ENCODE data around the gene KIF5A. TPM values are rescaled to one million over a fixed set of nuclear protein-coding genes. Genes with fewer than 3 reads are reported as not detected.

KIF5A gene
- total RNA-seq, 6 experiments from 2014 or later: 0.02 TPM; not detected in 5

- H3K4me3 ChIP-seq: no peak overlapping the region
- H3K27ac ChIP-seq: no peak overlapping the region
- intact Hi-C loops (cut with DNase I): no loop called here
- no peaks in the 10 kb centered on the region for H3K36me3 ChIP-seq
- ATAC-seq: no peak
- H3K27me3 ChIP-seq: peaks cover 0 to 8% of the 10 kb centered on the region in 2 donors
- H3K9me3 ChIP-seq: no peaks in the 10 kb centered on the region
- WGBS (ENCODE audit: insufficient coverage, low coverage, low lambda C conversion rate, missing lambda C conversion rate): 73% methylated on average over 6 of the region's 10 CpGs
- DNase-seq: no peak
- no peak for TF ChIP-seq POLR2A (IDR thresholded peaks at IDR 0.05)
- TF ChIP-seq CTCF (IDR thresholded peaks at IDR 0.05): no peak
- H3K4me1 ChIP-seq: peaks cover 0 to 12% (median 0%) of the 10 kb centered on the region in 4 donors
Measured at GRCh38 chr12:57612711-57613426, 63.0 kb downstream of the KIF5A start.

GRCh38 chr12:57613427-57614109, 63.7 kb downstream of the KIF5A start:
- peaks cover 0 to 12% (median 0%) of the 10 kb centered on the region in 4 donors for H3K4me1 ChIP-seq
- ATAC-seq (no peak), DNase-seq (no peak)
- peaks cover 0 to 8% of the 10 kb centered on the region in 2 donors for H3K27me3 ChIP-seq
- TF ChIP-seq POLR2A (IDR thresholded peaks at IDR 0.05) (no peak), CTCF (IDR thresholded peaks at IDR 0.05) (no peak)
- H3K27ac ChIP-seq: no peak overlapping the region
- no peaks in the 10 kb centered on the region for H3K36me3 ChIP-seq
- WGBS (ENCODE audit: insufficient coverage, low coverage, low lambda C conversion rate, missing lambda C conversion rate): 79% methylated on average over 7 of the region's 10 CpGs
- intact Hi-C loops (cut with DNase I): no loop called here
- no peak overlapping the region for H3K4me3 ChIP-seq
- no peaks in the 10 kb centered on the region for H3K9me3 ChIP-seq

- H3K4me1 ChIP-seq: peaks cover 0 to 12% (median 0%) of the 10 kb centered on the region in 4 donors
- no peak for ATAC-seq
Measured at GRCh38 chr12:57614178-57614947, 64.5 kb downstream of the KIF5A start.

More at GRCh38 chr12:57614178-57614947, 64.5 kb downstream of the KIF5A start:
- Histone ChIP-seq H3K27me3 (peaks cover 0 to 10% of the 10 kb centered on the region in 2 donors), H3K36me3 (no peaks in the 10 kb centered on the region), H3K4me3 (no peak overlapping the region), H3K27ac (no peak overlapping the region), H3K9me3 (no peaks in the 10 kb centered on the region)
- TF ChIP-seq POLR2A (IDR thresholded peaks at IDR 0.05) (no peak), CTCF (IDR thresholded peaks at IDR 0.05) (no peak)
- DNase-seq: no peak
- intact Hi-C loops (cut with DNase I): no loop called here
- 16% methylated on average over 7 of the region's 14 CpGs for WGBS (ENCODE audit: insufficient coverage, low coverage, low lambda C conversion rate, missing lambda C conversion rate)

All from right lobe of liver (tissue), 6 donors.